ENCODE data around the gene MAPKAPK3.
"Not testable (repeated sequence)": the region's sequence is repeated elsewhere in the genome, so short reads cannot be mapped to it uniquely, and the experiment has no call there.

The MAPKAPK3 gene

DNA sequence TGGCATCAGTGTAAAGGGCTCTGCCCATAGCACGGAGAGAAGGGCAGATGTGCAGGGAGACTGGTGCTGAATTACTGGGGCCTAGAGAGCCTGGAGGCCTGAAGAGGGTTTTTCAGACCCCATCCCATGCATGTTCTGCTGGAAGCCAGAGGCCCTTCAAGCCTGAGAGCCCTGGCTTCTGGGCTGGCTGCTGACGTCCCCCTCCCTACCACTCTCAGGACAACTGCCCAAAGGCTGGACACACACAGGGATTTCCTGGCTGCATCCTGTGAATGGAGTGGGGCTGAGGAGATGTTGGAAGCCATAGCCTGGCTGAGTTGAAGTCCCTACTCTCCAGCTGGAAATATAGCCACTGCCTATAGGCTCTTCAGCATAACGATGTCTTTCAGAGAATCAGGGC is 40.9 kb downstream of the MAPKAPK3 start:
- DNase-seq: no peak

DNA sequence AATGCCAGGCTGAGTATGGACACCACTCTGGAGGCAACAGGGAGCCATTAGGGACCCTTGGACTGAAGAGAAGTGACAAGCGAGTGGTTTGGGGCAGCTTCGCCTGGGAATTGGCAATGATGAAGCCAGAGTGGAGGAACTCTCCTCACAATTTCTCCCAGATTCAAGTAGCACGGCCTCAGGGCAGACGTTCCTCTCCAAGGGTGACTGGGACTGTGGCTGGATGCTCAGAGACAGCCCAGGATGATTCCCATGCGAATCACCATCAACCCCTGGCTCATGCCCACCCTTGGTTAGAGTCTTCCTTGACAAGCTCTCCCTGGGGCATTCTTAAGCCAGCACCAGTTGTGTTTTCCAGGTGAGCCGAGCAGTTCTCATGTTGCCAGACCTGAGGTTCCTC is 41.5 kb downstream of the MAPKAPK3 start:
- no peak for DNase-seq

DNA sequence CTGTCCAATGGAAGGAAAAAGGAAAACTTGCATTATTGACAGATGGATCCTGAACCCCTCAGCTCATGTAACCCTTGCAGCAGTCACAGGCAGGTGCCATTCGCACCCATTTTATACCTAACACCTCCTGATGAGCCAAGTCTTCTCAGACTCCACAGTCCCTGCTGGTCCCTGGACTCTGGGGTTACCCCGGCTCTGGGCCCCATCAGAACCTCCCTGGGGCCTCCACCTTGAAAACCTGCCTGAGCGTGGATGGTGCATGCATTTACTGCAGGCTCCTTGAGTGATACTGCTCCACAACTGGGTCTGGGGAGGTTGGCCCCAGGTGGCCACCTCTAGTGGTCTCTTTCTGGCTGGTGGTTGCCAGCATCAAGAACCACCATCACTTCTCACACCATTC is 41.9 kb downstream of the MAPKAPK3 start:
- DNase-seq: no peak

DNA sequence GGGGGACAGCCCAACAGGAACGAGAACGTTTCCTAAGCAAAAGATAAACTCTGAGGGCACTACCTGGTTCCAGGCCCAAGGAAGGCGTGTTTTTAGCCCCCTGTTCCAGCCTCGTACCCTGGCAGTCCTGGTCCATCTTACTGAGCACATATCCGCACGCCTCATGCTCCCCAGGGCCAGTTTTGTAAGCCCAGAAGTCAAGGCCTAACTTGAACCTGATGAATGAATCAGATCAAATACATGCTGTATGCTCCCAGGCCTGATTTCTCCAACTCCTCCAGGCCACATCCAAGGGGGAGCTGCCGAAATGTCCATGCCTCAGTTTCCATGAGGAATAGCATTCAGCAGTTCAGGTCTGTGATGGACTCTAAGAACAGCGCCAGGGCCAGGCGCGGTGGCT is 43.4 kb downstream of the MAPKAPK3 start:
- DNase-seq: no peak

DNA sequence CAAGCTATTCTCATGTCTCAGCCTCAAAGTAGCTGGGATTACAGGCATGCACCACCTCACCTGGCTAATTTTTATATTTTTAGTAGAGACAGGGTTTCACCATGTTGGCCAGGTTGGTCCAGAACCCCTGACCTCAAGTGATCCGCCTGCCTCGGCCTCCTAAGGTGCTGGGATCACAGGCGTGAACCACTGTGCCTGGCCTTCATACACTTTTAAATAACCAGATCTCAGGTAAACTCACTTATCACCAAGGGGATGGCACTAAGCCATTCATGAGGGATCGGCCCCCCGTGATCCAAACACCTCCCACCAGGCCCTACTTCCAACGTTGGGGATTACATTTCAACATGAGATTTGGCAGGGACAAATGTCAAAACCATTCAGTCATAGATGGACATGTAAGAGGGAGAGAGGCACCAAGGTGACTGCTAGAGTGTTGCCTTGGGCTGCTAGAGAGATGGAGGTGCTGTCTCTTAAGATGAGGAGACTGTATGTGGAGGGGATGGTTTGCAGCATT is 44.4 kb downstream of the MAPKAPK3 start:
- DNase-seq: no peak

DNA sequence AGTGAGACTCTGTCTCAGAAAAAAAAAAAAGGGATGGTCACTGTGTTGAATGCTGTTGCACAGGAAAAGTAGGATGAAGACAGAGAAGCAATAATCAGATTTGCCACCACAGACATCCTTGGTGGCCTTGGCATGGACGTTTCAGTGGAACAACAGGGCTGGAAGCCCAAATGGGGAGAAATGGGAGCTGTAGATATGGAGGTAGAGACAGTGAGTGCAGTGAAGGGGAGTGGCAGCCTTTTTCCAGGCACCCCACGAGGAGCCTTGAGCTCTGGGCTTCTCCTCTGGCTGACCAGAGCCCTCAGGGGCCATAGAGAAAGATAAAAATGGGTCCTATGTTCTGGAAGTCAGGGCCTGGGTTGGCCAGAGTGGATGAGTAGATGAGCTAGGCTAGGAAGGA is 45.5 kb downstream of the MAPKAPK3 start:
- no peak for DNase-seq

DNA sequence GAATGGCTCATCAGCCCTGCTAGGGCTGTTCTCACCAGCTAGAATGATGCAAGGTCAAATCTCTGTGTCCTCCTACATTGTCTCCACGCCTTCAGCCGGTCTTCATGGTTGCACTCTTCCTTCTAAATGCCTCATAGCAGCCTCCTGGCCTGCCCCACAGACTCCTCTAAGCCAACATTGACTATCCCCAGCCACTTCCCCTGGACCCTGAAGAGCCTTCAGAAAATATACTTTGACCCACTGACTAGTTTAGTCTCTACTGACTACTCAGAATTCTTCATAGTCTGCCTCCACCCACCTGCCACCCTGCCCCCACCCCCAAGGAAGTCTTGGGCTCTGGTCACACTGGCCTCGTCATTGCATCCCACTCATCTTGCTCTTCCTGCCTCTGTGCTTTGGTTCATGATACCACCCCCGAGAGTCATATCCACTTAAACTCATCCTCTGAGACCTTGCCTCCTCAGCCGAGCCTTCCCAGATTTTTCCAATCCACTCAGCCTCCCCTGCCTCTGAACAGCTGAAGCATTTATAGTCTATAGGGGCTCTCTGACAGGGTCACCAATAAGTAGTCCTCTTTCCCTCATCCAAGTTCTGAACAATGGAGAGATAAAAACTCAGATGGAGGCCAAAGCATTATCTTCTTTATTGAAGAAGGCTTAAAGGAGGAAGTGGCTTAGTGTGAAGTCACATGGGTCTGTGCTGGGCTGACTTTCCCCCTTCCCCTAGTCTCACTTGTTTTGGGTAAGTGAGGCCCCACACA is 48.3 kb downstream of the MAPKAPK3 start:
- peak in 1 of 2 donors; percentile 20 for DNase-seq

DNA sequence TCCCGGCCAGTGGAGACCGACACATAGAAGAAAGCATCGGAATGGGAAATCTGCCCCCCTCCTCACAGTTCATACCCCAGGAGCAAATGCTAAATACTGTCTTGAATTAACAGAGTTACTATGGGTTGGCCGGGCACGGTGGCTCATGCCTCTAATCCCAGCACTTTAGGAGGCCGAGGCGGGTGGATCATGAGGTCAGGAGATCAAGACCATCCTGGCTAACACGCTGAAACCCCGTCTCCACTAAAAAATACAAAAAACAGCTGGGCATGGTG is 48.8 kb downstream of the MAPKAPK3 start:
- not testable (repeated sequence) for DNase-seq

DNA sequence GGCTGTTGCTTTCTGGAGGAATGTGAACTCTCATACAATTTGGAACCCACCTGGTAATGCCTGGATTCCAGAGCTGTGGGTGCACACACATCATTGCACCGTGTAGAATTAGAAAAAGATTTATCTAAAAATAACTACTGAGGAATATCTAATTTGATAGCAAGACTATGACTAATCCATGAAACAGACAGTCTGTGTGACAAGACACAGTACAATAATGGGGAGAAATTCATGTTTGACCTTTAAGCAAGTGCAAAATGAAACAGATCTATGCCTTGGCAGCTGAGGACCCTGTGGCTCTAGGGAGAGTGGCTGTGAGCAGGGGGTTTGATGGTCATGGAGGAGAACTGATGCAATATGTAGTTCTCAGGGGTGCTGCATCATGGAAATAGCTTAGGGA is 49.9 kb downstream of the MAPKAPK3 start:
- no peak for DNase-seq

DNA sequence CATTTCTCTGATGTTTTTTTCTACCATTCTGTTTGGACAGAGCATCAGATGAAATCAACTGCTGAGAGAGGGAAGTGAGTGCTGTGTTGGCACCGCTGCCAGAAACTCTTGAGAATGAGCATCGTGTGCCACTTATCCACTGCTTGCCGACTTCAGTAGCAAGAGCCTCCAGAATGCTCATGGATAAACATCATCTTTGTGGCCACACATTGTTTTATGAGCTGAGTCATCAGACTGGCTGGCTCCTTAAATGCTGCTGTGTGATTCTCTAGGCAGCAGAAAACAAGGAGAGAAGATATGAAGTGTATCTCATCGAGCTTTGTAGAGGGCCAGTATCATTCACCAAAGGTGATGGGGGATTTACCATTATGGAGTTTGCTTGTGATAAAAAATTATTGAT is 54.4 kb downstream of the MAPKAPK3 start:
- no peak for DNase-seq

DNA sequence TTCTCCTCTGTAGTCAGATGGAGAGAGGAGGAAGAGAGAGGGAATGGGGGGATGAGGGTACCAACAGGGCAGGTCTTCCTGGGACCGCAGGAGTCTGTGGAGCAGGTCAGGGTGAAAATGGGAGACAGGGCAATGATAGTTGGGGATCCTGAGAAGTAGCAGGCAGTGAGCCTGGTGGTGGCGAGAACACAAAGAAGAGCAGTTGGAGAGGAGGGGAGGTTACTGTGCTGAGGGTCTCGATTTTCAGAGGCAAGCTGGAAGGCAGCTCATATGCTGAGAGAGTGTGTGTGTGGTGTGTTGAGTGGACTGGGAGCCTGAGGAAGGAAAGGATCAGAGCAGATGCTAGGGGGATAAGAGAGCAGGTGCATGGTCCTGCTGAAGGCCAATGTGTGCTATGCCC is 55.7 kb downstream of the MAPKAPK3 start:
- no peak for DNase-seq

DNA sequence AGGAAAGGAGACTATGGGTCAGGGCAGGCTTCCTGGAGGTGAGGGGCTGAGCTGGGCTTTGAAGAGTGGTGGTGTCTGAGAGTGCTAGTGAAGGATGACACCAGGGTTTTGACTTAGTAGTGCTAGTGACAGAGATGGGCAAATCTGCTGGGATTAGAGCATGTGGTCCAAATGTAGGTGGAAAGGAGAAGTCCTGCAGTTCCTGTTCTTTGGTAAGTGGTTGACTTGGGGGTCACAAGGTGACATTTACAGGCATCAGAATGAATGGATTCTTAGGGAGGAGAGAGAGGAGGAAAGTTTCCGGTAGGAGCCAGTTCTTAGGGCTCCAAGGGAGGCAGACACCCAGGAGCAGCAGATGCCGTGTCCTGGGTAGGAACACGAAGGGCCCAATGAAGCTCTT is 57.0 kb downstream of the MAPKAPK3 start:
- DNase-seq: peak in 1 of 2 donors; percentile 3

DNA sequence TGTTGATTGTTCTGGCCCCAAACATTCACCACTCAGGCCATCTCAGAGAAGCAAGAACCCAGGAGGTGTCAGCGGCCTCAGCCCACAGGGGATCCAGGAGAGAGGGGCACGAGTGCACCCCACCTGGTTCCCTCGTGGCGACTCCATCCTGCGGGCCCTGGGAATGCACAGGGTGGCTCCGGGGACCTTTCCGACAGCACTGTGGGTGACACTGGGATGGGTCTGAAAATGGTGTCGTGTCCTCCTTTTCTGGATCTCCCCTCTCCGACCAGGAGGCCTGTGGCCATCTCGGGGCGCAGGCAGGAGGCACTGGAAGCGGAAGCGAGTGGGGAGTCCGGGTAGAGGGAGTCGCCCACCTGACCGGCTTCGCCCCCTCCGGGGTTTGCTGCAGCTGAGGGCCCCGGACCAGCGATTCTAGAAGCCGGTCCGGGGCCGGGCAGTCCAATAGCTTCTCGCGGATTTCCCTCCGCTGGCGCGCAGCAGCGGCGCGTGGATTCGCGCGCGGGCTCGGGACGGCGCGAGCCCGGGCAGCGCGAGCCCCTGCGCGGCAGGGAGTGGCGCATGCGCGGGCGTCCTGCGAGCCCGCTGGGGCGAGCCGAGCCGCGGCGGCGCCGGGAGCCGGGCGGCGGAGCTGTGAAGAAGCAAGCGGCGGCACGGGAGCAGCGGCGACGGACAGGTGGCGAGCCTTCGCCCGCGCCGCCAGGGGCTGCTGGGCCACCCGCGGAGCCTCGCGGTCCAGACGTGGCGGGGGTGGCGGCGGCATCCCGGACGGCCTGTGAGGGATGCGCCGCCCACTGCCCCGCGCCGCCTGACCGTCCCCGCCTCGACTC is 57.6 kb downstream of the MAPKAPK3 start, which contains the start of gene DOCK3:
Gene DOCK3 (plus strand): TSS at position 579 of the 830 bp plus-strand sequence. CDS start 337 bp downstream, outside the sequence.
- DNase-seq: no peak

DNA sequence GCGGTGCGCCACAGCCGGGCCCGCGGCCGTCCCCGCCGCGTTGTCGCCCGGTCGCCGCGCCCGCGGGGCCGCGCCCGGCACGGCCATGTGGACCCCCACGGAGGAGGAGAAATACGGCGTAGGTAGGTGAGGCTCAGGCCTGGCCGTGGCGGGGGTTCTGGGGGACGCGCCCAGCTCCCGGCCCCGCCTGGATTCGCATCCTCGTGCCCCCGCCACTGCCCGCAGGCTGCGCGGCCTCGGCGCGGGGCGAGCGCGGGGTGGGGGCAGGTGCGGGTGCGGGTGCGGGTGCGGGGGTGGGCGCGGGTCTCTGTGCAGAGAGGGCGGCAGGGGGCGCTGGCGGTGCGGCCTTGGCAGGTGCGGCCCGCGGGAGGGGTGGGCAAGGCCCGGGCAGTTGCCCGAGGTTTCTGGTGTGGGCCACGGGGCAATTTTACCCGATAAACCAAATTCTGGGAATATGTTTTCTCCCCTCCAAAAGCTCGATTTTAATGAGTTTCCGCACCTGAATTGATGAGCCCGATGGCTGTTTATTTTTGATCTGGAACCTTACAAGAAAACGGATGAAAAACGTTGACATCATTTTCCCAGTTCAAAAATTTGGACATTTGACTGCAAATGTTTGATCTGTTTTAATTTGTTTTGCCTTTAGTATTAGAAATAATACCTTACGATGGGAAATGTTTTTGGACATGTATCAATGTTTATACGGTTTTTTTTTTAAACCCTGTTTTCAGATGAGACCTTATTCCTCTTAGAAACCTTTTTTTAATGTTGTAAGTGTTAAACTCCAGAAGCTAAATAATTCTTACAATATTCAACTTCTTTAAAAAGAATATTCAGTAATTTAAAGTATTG is 58.5 kb downstream of the MAPKAPK3 start:
- DNase-seq: no peak

DNA sequence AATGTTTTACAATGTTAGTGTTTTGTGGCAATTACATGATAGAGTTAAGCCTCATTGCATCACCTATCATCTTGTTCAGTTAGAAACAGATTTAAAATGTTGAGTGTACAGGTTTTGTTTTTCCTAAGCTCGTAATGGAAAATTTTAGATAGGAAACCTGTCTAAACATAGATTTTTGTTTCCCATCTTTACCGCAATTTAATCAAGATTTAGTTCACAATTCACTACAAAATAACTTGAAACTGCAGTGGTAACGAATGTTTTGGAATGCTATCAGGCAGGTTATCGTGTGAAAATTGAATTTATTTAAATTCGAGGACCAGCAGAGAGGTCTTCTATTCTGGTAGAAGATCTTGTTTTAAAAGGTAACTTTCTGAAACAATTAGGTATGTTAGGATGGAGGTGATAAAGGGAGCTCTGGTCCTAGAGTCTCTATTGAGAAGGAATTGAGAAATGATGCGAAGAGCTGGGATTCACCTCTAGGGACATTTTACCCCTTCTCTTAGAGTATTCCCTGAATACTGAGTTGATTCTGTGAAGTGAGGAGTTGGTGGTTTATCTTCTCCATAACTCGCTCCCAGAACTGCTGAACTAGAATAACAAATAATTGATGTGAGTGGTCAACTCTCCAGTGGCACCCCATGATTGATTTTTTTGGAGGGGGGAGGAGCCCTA is 59.2 kb downstream of the MAPKAPK3 start:
- DNase-seq: no peak

DNA sequence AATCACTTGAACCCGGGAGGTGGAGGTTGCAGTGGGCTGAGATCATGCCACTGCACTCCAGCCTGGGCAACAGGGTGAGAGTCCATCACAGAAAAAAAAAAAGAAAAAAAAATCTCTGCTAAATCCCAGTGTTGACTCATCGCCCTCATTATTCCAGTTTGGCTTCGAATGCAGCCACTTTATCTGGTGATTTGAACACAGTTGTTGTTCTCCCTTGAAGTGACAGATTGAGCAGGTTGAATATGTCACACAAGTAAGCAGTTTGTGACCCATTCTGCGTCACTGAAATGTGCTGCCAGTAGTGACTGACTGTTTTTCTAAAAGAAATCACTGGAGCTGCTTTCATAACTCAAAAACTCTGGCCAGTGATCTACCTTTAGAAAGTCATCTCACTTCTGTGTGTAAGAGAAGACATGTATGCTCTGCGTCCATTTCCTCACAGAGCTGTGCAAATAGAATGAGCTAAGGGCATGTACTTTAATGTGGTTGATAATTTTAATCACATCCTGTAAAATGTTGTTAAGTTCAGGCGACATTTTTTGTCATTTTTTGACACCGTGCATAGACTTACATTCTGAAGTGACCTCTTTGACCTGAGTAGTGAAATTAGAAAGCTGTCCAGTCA is 70.3 kb downstream of the MAPKAPK3 start:
- DNase-seq: no peak

DNA sequence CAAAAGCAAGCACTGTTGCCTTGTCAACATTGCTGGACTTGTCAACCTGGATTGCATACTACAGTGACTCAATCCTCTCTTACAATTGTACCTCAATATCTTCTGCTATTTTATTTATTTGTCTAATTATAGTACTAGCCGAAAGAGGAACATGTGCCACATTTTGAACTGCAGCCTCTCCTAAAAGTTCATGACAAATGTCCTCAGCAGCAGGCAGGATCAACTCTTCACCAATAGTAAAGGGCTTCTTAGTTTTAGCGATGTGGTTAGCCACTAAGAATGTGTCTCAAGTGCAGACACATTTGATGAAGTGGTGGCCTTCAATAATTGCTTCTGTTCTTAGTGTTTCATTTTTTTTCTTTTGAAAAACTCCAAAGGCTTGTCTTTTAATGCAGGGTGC is 71.0 kb downstream of the MAPKAPK3 start:
- no peak for DNase-seq

DNA sequence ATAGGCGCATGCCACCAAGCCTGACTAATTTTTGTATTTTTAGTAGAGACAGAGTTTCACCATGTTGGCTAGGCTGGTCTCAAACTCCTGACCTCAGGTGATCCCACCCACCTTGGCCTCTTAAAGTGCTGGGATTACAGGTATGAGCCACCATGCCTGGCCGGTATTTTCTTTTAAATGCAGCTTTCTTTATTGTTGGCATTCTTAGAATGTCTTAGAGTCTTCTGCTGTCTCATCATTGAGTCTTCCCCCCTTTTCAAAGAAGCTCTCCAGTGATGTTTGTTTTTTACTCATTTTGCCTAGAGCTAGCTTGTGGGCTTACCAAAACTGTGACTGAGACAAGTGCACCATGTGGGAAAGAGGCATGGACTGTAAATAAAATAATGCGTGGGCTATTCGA is 71.7 kb downstream of the MAPKAPK3 start:
- not testable (repeated sequence) for DNase-seq

DNA sequence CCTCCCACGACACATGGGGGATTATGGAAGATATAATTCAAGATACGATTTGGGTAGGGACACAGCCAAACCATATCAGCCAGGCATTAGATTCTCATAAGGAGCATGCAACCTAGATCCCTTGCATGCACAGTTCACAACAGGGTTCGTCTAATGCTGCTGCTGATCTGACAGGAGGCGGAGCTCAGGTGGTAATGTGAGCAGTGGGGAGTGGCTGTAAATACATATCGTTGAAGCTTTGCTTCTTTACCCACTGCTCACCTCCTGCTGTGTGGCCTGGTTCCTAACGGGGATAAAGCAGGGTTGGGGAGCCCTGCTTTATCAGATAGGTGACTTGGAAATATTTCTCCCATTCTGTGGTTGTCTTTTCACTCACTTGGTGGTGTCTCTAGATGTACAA is 72.6 kb downstream of the MAPKAPK3 start:
- no peak for DNase-seq

DNA sequence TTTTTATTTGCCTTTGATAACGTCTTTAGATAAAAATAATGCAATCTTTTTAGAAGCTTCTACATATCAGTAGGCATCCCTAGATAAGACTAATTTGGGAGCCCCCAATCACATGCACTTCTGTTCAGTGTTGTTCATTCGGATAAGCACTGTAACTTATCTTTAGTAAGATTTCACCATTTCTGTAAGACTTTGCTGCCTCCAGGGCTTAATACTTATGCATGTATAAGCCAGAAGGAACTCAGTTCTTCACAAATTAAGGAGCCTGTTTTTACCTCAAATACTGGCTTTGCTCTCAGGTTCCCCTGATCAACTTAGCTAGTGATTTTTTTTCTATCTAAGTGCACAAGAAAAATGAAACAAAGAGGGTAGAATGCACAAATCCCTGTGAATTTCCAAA is 78.1 kb downstream of the MAPKAPK3 start:
- no peak for DNase-seq

DNA sequence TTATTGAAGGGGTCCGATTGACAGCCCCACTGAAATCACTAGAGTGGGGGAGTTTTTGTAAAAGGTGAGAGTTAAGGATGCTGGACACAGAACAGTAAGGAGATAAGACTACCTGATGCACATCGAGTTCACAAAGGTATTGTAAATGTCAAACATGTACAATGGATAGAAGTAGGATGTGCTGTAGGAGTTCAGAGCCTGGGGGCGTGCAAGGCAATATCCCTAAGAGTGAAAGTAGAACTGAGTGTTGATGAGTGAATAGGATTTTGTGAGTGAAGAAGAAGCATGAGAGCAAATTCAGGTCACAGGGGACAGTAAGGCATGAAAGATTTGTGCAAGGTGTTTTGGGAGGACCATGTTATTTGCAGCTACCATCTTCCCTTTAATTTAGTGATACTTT is 79.3 kb downstream of the MAPKAPK3 start:
- DNase-seq: no peak

DNA sequence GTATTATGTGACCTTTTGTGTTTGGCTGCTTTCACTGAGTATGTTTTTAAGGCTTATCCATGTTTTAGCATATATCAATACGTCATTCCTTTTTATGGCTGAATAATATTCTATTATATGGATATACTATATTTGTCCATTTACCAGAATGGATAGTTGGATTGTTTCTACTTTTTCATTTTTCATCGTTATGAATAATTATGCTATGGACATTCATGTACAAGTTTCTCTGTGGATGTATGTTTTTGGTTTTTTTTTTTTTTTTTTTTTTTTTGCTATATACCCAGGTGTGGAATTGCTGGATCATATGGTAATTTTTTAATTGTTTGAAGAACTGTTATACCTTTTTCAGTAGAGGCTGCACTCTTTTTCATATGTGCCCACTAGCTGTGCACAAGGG is 81.3 kb downstream of the MAPKAPK3 start:
- DNase-seq: no peak
